H1 (cell line): Measurements from ENCODE around the gene ADPRHL1. TPM values are rescaled to one million over a fixed set of nuclear protein-coding genes. Genes with fewer than 3 reads are reported as not detected.

ENCODE experiments used
- CTCF ChIA-PET: fragments of 300-600 bp; sonication (Branson Sonifier 250); formaldehyde crosslinking; loops from one replicate; lab custom pipeline; 2021; ENCODE audit not compliant: partially characterized antibody; lab: Charles Lee
- POLR2A ChIA-PET: fragments of 300-600 bp; sonication (Branson Sonifier 250); formaldehyde crosslinking; loops from one replicate; lab custom pipeline; 2021; ENCODE audit warnings: inconsistent platforms; ENCODE audit not compliant: partially characterized antibody; lab: Charles Lee
- DNase-seq, 2 experiments: peaks; one replicate each; pipeline versions ENCODE4 v3.0.0 to v3.0.0-alpha.2; 2010 to 2022; ENCODE audit warnings: low spot score in 2 of 2, low read depth in 1 of 2, mixed read lengths in 1 of 2
- FAIRE-seq: peaks from 2 replicates; lab custom pipeline; 2011; peaks lifted over from hg19 to GRCh38; lab: Jason Lieb, UNC
- H2AFZ ChIP-seq: 2 replicates; pipeline ENCODE4 v1.8.1; 2012; ENCODE audit warnings: low read length, inconsistent platforms
- H2AK5ac ChIP-seq: 2 replicates; pipeline ENCODE4 v1.6.1; 2013; ENCODE audit warnings: low read depth, low read length
- H2BK120ac ChIP-seq: replicated peaks from 2 replicates; pipeline ENCODE3; 2013; ENCODE audit warnings: low read depth, low read length, inconsistent platforms
- H2BK12ac ChIP-seq: 2 replicates; pipeline ENCODE4 v1.6.1; 2013; ENCODE audit warnings: low read depth, low read length
- H2BK15ac ChIP-seq: 2 replicates; pipeline ENCODE4 v1.6.1; 2013; ENCODE audit warnings: low read length
- H2BK20ac ChIP-seq: 2 replicates; pipeline ENCODE4 v1.6.1; 2013; ENCODE audit warnings: low read length
- H2BK5ac ChIP-seq: 2 replicates; pipeline ENCODE4 v1.6.1; 2013; ENCODE audit warnings: low read depth, low read length
- H3K14ac ChIP-seq: 2 replicates; pipeline ENCODE4 v1.6.1; 2013; ENCODE audit warnings: inconsistent platforms; ENCODE audit not compliant: insufficient read length
- H3K18ac ChIP-seq: 2 replicates; pipeline ENCODE4 v1.6.1; 2013; ENCODE audit warnings: low read length; ENCODE audit errors: extremely low read depth
- H3K23ac ChIP-seq: 2 replicates; pipeline ENCODE4 v1.6.1; 2013; ENCODE audit warnings: inconsistent platforms; ENCODE audit not compliant: insufficient read length
- H3K23me2 ChIP-seq: 2 replicates; pipeline ENCODE4 v1.6.1; 2013; ENCODE audit warnings: low read depth, low read length
- H3K27ac ChIP-seq: 2 replicates; pipeline ENCODE4 v1.6.1; 2011; ENCODE audit warnings: low read depth, low read length, inconsistent platforms
- H3K27me3 ChIP-seq, 4 experiments: replicated peaks in 1 of 4; 1 replicate in 1 of 4; 2 replicates in 3 of 4; pipeline versions ENCODE4 v1.6.1 to v1.8.1; 2011 to 2013; ENCODE audit warnings: low read length in 3 of 4, mild to moderate bottlenecking in 3 of 4, inconsistent platforms in 2 of 4, mixed read lengths in 2 of 4, moderate library complexity in 1 of 4; ENCODE audit not compliant: control insufficient read depth in 3 of 4, insufficient read depth in 3 of 4; ENCODE audit errors: extremely low read depth in 1 of 4
- H3K36me3 ChIP-seq, 4 experiments: 2 replicates each; pipeline versions ENCODE4 v1.6.1 to v1.8.1; 2011 to 2013; ENCODE audit warnings: mild to moderate bottlenecking in 4 of 4, low read length in 3 of 4, moderate library complexity in 2 of 4, control low read depth in 1 of 4, inconsistent platforms in 1 of 4; ENCODE audit not compliant: insufficient read depth in 4 of 4, control insufficient read depth in 2 of 4
- H3K4ac ChIP-seq: replicated peaks from 2 replicates; pipeline ENCODE3; 2013; ENCODE audit warnings: low read length, low read depth, mixed read lengths, inconsistent platforms; ENCODE audit not compliant: insufficient read length
- H3K4me1 ChIP-seq, 4 experiments: replicated peaks in 1 of 4; 1 replicate in 1 of 4; 2 replicates in 3 of 4; pipeline versions ENCODE4 v1.6.1 to v1.8.1; 2011 to 2013; ENCODE audit warnings: low read length in 3 of 4, inconsistent platforms in 2 of 4, mixed read lengths in 1 of 4; ENCODE audit not compliant: insufficient read depth in 4 of 4, control insufficient read depth in 3 of 4
- H3K4me2 ChIP-seq, 2 experiments: 2 replicates each; pipeline versions ENCODE4 v1.6.1 to v1.8.1; 2011 to 2013; ENCODE audit warnings: low read depth in 2 of 2, low read length in 2 of 2, control low read depth in 1 of 2, inconsistent platforms in 1 of 2, mild to moderate bottlenecking in 1 of 2; ENCODE audit not compliant: insufficient read depth in 1 of 2
- H3K4me3 ChIP-seq, 4 experiments: fragments of 200-600, 300-600 bp in 1 of 4; sonication (generic), shearing (Covaris generic), sonication (Bioruptor Twin) in 1 of 4; 2 replicates each; pipeline versions ENCODE4 v1.5.1 to v1.8.1; 2011 to 2016; ENCODE audit warnings: low read length in 4 of 4, low read depth in 3 of 4, control low read depth in 2 of 4, inconsistent platforms in 2 of 4, mild to moderate bottlenecking in 2 of 4, mixed read lengths in 1 of 4, moderate library complexity in 1 of 4; ENCODE audit not compliant: insufficient read depth in 2 of 4; ENCODE audit errors: extremely low read depth in 1 of 4
- H3K56ac ChIP-seq: replicated peaks from 2 replicates; pipeline ENCODE3; 2013; ENCODE audit warnings: low read depth, mild to moderate bottlenecking, mixed read lengths, low read length, inconsistent platforms; ENCODE audit not compliant: insufficient read length
- H3K79me1 ChIP-seq: 2 replicates; pipeline ENCODE4 v1.6.1; 2013; ENCODE audit warnings: low read depth, low read length, control low read depth
- H3K79me2 ChIP-seq, 2 experiments: 2 replicates each; pipeline versions ENCODE4 v1.6.1 to v1.8.1; 2012 to 2013; ENCODE audit warnings: low read length in 2 of 2, mild to moderate bottlenecking in 2 of 2, inconsistent platforms in 1 of 2; ENCODE audit not compliant: insufficient read depth in 2 of 2, control insufficient read depth in 1 of 2
- H3K9ac ChIP-seq, 4 experiments: replicated peaks in 1 of 4; 1 replicate in 1 of 4; 2 replicates in 3 of 4; pipeline versions ENCODE4 v1.6.1 to v1.8.1; 2011 to 2013; ENCODE audit warnings: low read depth in 3 of 4, low read length in 3 of 4, control low read depth in 2 of 4, mild to moderate bottlenecking in 2 of 4, moderate library complexity in 2 of 4, inconsistent platforms in 1 of 4; ENCODE audit errors: extremely low read depth in 1 of 4
- H3K9me3 ChIP-seq, 2 experiments: 2 replicates each; pipeline versions ENCODE4 v1.6.1 to v1.8.1; 2012 to 2013; ENCODE audit warnings: mild to moderate bottlenecking in 2 of 2, moderate library complexity in 2 of 2, control low read depth in 1 of 2, inconsistent platforms in 1 of 2, low read depth in 1 of 2, low read length in 1 of 2, mixed read lengths in 1 of 2; ENCODE audit not compliant: insufficient read depth in 2 of 2
- H4K20me1 ChIP-seq, 2 experiments: replicated peaks in 1 of 2; 2 replicates each; pipeline versions ENCODE3 to v1.8.1; 2011 to 2013; ENCODE audit warnings: inconsistent platforms in 2 of 2, low read length in 2 of 2, mild to moderate bottlenecking in 1 of 2; ENCODE audit not compliant: insufficient read depth in 2 of 2, control insufficient read depth in 1 of 2
- H4K5ac ChIP-seq: 2 replicates; pipeline ENCODE4 v1.6.1; 2013; ENCODE audit warnings: low read length, low read depth, mixed read lengths, inconsistent platforms; ENCODE audit not compliant: insufficient read length
- H4K8ac ChIP-seq: 2 replicates; pipeline ENCODE4 v1.8.0; 2013; ENCODE audit warnings: mild to moderate bottlenecking, moderate library complexity, low read length, inconsistent platforms; ENCODE audit not compliant: insufficient read depth; ENCODE audit errors: extremely low read depth
- H4K91ac ChIP-seq: replicated peaks from 2 replicates; pipeline ENCODE3; 2013; ENCODE audit warnings: low read length, mixed read lengths, inconsistent platforms; ENCODE audit not compliant: insufficient read length
- ATF2 ChIP-seq: IDR thresholded peaks from 2 replicates; pipeline ENCODE4 v1.6.1; 2012; ENCODE audit warnings: low read length, inconsistent platforms
- E2F6 ChIP-seq: IDR thresholded peaks from 2 replicates; pipeline ENCODE4 v1.6.1; 2012; ENCODE audit warnings: inconsistent platforms
- EGR1 ChIP-seq: IDR thresholded peaks from 2 replicates; pipeline ENCODE4 v1.6.1; 2011; ENCODE audit warnings: low read depth, low read length, borderline replicate concordance
- GABPA ChIP-seq: IDR thresholded peaks from 2 replicates; pipeline ENCODE4 v1.6.1; 2011; ENCODE audit warnings: mild to moderate bottlenecking, low read length, moderate library complexity, borderline replicate concordance; ENCODE audit not compliant: insufficient read depth
- RBBP5 ChIP-seq: IDR thresholded peaks from 2 replicates; pipeline ENCODE4 v1.7.1; 2012; ENCODE audit warnings: low read depth, mild to moderate bottlenecking, inconsistent platforms, low read length, moderate library complexity, borderline replicate concordance
- SP1 ChIP-seq: IDR thresholded peaks from 2 replicates; pipeline ENCODE4 v1.6.1; 2011; ENCODE audit warnings: low read depth, low read length
- TCF12 ChIP-seq: IDR thresholded peaks from 2 replicates; pipeline ENCODE4 v1.6.1; 2011; ENCODE audit warnings: low read depth, mild to moderate bottlenecking, low read length
- WGBS, 2 experiments: shearing (Covaris generic) in 1 of 2; methylation state at CpG; one replicate each; pipeline versions ENCODE4 v1.1.6 to v1.1.7; 2013 to 2015; ENCODE audit warnings: low lambda C conversion rate in 2 of 2, mixed read lengths in 2 of 2, inconsistent platforms in 1 of 2, low coverage in 1 of 2, missing lambda C conversion rate in 1 of 2; ENCODE audit not compliant: insufficient replicate concordance in 2 of 2, insufficient coverage in 1 of 2, insufficient read length in 1 of 2; ENCODE audit errors: extremely low coverage in 1 of 2, missing lambda C conversion rate in 1 of 2; 5-methylcytosine and 5-hydroxymethylcytosine counted together
- polyA plus RNA-seq, 7 experiments: library from polyadenylated mRNA; depleted of rRNA in 3 of 7; stranded (reverse) in 5 of 7; unstranded in 2 of 7; fragments of >200 nt in 5 of 7; fragments of 200-250 nt in 2 of 7; gene quantifications; 1 replicate in 5 of 7; 2 replicates in 1 of 7; 4 replicates in 1 of 7; pipeline versions ENCODE4 v1.2.1 to v1.2.3, GENCODE V29; 2011 to 2013; ENCODE audit warnings: missing spikeins in 2 of 7, mixed read lengths in 2 of 7
- total RNA-seq: library from RNA; stranded (reverse); fragmentation: NEBNext Ultra II Directional; extraction: Animal tissue kit (Norgen Biotek cat#: 25700); gene quantifications from 2 replicates; pipeline ENCODE4 v1.2.1, GENCODE V29; 2021

ADPRHL1 gene
- total and polyA plus RNA-seq, 2 of the 8 experiments (the other 6 are each of a cell fraction or from before 2014, with no cell fraction given), result 0.74 to 1.7 TPM

GRCh38 chr13:113432506-113433270 lies 20.6 kb downstream of the ADPRHL1 start:
- H2BK5ac ChIP-seq, result no peak overlapping the region
- H2AK5ac ChIP-seq, result no peak overlapping the region
- CTCF ChIA-PET, result interaction anchor here (1.1 kb wide), 1 partner anchor 61 kb away, joined by 3 read pairs; no protein-coding TSS in a partner anchor
- no peaks in the 10 kb centered on the region for H3K79me2 ChIP-seq
- no peak overlapping the region for H3K4me2 ChIP-seq
- WGBS, 2 experiments, result 92% methylated on average over 34 of the region's 34 CpGs; no CpG with 5 or more reads in 1 of the 2 experiments
- no peak for DNase-seq
- no peak overlapping the region for H3K4ac ChIP-seq
- no peak overlapping the region for H2AFZ ChIP-seq
- H4K91ac ChIP-seq, result no peak overlapping the region
- H2BK20ac ChIP-seq, result no peak overlapping the region
- no peak overlapping the region for H3K27ac ChIP-seq
- H3K27me3 ChIP-seq, result no peaks in the 10 kb centered on the region
- H4K5ac ChIP-seq, result no peak overlapping the region
- no peak overlapping the region for H3K9ac ChIP-seq
- no peaks in the 10 kb centered on the region for H3K4me1 ChIP-seq
- H3K56ac ChIP-seq, result no peak overlapping the region
- no peaks in the 10 kb centered on the region for H3K79me1 ChIP-seq
- no peak overlapping the region for H2BK15ac ChIP-seq
- H2BK120ac ChIP-seq, result no peak overlapping the region
- TF ChIP-seq E2F6 (no peak), ATF2 (no peak), GABPA (no peak), TCF12 (no peak), SP1 (no peak), EGR1 (no peak), RBBP5 (no peak)
- no peaks in the 10 kb centered on the region for H3K36me3 ChIP-seq
- no peaks in the 10 kb centered on the region for H3K23me2 ChIP-seq
- H2BK12ac ChIP-seq, result no peak overlapping the region
- no peaks in the 10 kb centered on the region for H4K20me1 ChIP-seq
- POLR2A ChIA-PET, result interaction anchor here (1.0 kb wide), 1 partner anchor 20 kb away, joined by 3 read pairs; no protein-coding TSS in a partner anchor
- peak overlapping the region; percentile 14; the same call in 1 of the 2 replicates for H4K8ac ChIP-seq
- FAIRE-seq, result no peak
- no peak overlapping the region for H3K14ac ChIP-seq
- H3K4me3 ChIP-seq, result no peak overlapping the region
- H3K23ac ChIP-seq, result no peak overlapping the region
- no peak overlapping the region for H3K18ac ChIP-seq
- H3K9me3 ChIP-seq, result no peaks in the 10 kb centered on the region
